T-cell (primary cell): ENCODE measurements around the gene G6PC3. TPM values are rescaled to one million over a fixed set of nuclear protein-coding genes. Genes with fewer than 3 reads are reported as not detected.
"Not testable (repeated sequence)": the region's sequence is repeated elsewhere in the genome, so short reads cannot be mapped to it uniquely, and the experiment has no call there.

Experiments
- ATAC-seq, 4 experiments: fragments of 200-7000 bp in 3 of 4; fragments of 150-1000 bp in 1 of 4; cut with Tn5 transposase; replicated peaks in 1 of 4; 1 replicate in 3 of 4; 2 replicates in 1 of 4; pipeline ENCODE4 v1.10.0; 2021; ENCODE audit warnings: moderate library complexity in 3 of 4, mild to moderate bottlenecking in 2 of 4, moderate number of reproducible peaks in 1 of 4
- CTCF ChIA-PET, 2 donors: fragments of 300-600 bp; sonication (Branson Sonifier 250); formaldehyde crosslinking; loops; one replicate each; lab custom pipeline; 2022; ENCODE audit warnings: antibody characterized with exemption in 2 of 2; lab: Charles Lee
- POLR2A ChIA-PET, 2 donors: fragments of 300-600 bp; sonication (Branson Sonifier 250); formaldehyde crosslinking; loops; one replicate each; lab custom pipeline; 2022; ENCODE audit warnings: antibody characterized with exemption in 2 of 2; lab: Charles Lee
- DNase-seq, 35 experiments: peaks; one replicate each; pipeline versions ENCODE4 v3.0.0 to v3.0.0-alpha.2; 2013 to 2023
- H3K27ac ChIP-seq: one replicate; pipeline ENCODE4 v1.5.1; 2013; ENCODE audit warnings: low read length
- H3K27me3 ChIP-seq, 2 experiments: replicated peaks in 1 of 2; 1 replicate in 1 of 2; 2 replicates in 1 of 2; pipeline versions ENCODE4 v1.6.1 to v1.7.0; 2013; ENCODE audit warnings: low read length in 1 of 2, mixed read lengths in 1 of 2; ENCODE audit not compliant: control insufficient read depth in 2 of 2, insufficient read depth in 2 of 2; ENCODE audit errors: extremely low read depth in 1 of 2
- H3K36me3 ChIP-seq, 2 donors: 1 replicate in 1 of 2; 2 replicates in 1 of 2; pipeline versions ENCODE4 v1.6.1 to v1.7.0; 2013; ENCODE audit warnings: low read length in 1 of 2; ENCODE audit not compliant: control insufficient read depth in 2 of 2, insufficient read depth in 1 of 2; ENCODE audit errors: extremely low read depth in 1 of 2
- H3K4me1 ChIP-seq, 2 experiments: 1 replicate in 1 of 2; 2 replicates in 1 of 2; pipeline versions ENCODE4 v1.6.1 to v1.7.0; 2013; ENCODE audit warnings: low read length in 2 of 2, mixed read lengths in 1 of 2; ENCODE audit not compliant: insufficient read depth in 2 of 2, control insufficient read depth in 1 of 2; ENCODE audit errors: extremely low read depth in 1 of 2
- H3K4me3 ChIP-seq, 2 donors: 1 replicate in 1 of 2; 2 replicates in 1 of 2; pipeline versions ENCODE4 v1.5.1 to v1.7.0; 2013; ENCODE audit warnings: mild to moderate bottlenecking in 2 of 2, low read length in 1 of 2, moderate library complexity in 1 of 2; ENCODE audit not compliant: control insufficient read depth in 1 of 2; ENCODE audit errors: extremely low read depth in 1 of 2
- H3K9me3 ChIP-seq: 2 replicates; pipeline ENCODE4 v1.7.0; 2013
- H3K27ac Mint-ChIP-seq, 2 donors: one replicate each; pipeline ENCODE4 v1.8.0; 2020 to 2021; ENCODE audit warnings: mild to moderate bottlenecking in 2 of 2, mixed read lengths in 2 of 2
- H3K27me3 Mint-ChIP-seq, 2 donors: one replicate each; pipeline ENCODE4 v1.8.0; 2021 to 2022; ENCODE audit warnings: mixed read lengths in 2 of 2
- H3K36me3 Mint-ChIP-seq: one replicate; pipeline ENCODE4 v1.8.0; 2021; ENCODE audit warnings: mixed read lengths
- H3K4me1 Mint-ChIP-seq, 3 donors: one replicate each; pipeline ENCODE4 v1.8.0; 2020 to 2022; ENCODE audit warnings: mixed read lengths in 3 of 3, mild to moderate bottlenecking in 1 of 3
- H3K4me3 Mint-ChIP-seq, 3 donors: one replicate each; pipeline ENCODE4 v1.8.0; 2020 to 2022; ENCODE audit warnings: mild to moderate bottlenecking in 3 of 3, mixed read lengths in 3 of 3, moderate library complexity in 3 of 3
- H3K9me3 Mint-ChIP-seq, 3 donors: one replicate each; pipeline ENCODE4 v1.8.0; 2020 to 2022; ENCODE audit warnings: mixed read lengths in 3 of 3
- WGBS: methylation state at CpG from one replicate; pipeline ENCODE4 v1.1.5; 2013; ENCODE audit warnings: missing lambda C conversion rate; ENCODE audit not compliant: insufficient coverage; 5-methylcytosine and 5-hydroxymethylcytosine counted together
- total RNA-seq, 35 experiments: library from RNA in 6 of 35; stranded (reverse) in 6 of 35; fragments of 120-200 nt in 1 of 35; gene quantifications; one replicate each; pipeline versions ENCODE4 v1.2.1 to v1.2.4 and lab custom pipeline; 2013 to 2026

Gene G6PC3
- total RNA-seq, 5 donors from 2014 or later (not counting 1 experiment from before 2014, with no cell fraction given) = 9.4 to 19.0 (median 16.2) TPM

GRCh38 chr17:44101858-44102257 lies 31.3 kb downstream of the G6PC3 start:
- ATAC-seq, H3K9me3 ChIP-seq, H3K9me3 Mint-ChIP-seq, H3K4me1 Mint-ChIP-seq, H3K36me3 Mint-ChIP-seq, H3K27ac ChIP-seq, DNase-seq, H3K27me3 ChIP-seq, H3K4me3 Mint-ChIP-seq, H3K4me1 ChIP-seq, H3K4me3 ChIP-seq, H3K27ac Mint-ChIP-seq, H3K27me3 Mint-ChIP-seq, POLR2A ChIA-PET: not testable (repeated sequence)
- peaks cover 0 to 18% of the 10 kb centered on the region in 2 donors for H3K36me3 ChIP-seq
- CTCF ChIA-PET = interaction anchor here in 1 of 2 donors (0.7 to 0.9 kb wide), 2 partner anchors 16 to 997 kb away, joined by 3 read pairs; no protein-coding TSS in a partner anchor
- 86% methylated on average over 1 of the region's 6 CpGs for WGBS

- Histone ChIP-seq H3K4me3 (no peak overlapping the region), H3K27ac (no peak overlapping the region), H3K9me3 (no peaks in the 10 kb centered on the region), H3K27me3 (no peaks in the 10 kb centered on the region), H3K4me1 (peaks cover 0 to 2% of the 10 kb centered on the region in 2 experiments), H3K36me3 (peaks cover 0 to 18% of the 10 kb centered on the region in 2 donors)
- no peaks in the 10 kb centered on the region for H3K27me3 Mint-ChIP-seq
- CTCF ChIA-PET = interaction anchor here in 1 of 2 donors (0.6 kb wide), 1 partner anchor 196 kb away, joined by 9 read pairs; no protein-coding TSS in a partner anchor
- H3K9me3 Mint-ChIP-seq = no peaks in the 10 kb centered on the region
- peaks cover 8% of the 10 kb centered on the region for H3K36me3 Mint-ChIP-seq
- DNase-seq = no peak
- peaks cover 5 to 10% (median 9%) of the 10 kb centered on the region in 3 donors for H3K4me1 Mint-ChIP-seq
- 94% methylated on average over 10 of the region's 16 CpGs for WGBS
- H3K27ac Mint-ChIP-seq = no peak overlapping the region
- POLR2A ChIA-PET = interaction anchor here (0.5 to 0.6 kb wide), 3 partner anchors 13 to 993 kb away, joined by 6 to 12 read pairs (median 9); no protein-coding TSS in a partner anchor
- ATAC-seq = no peak
- H3K4me3 Mint-ChIP-seq = no peak overlapping the region
Measured at GRCh38 chr17:44102849-44103622, 32.5 kb downstream of the G6PC3 start.

DNA sequence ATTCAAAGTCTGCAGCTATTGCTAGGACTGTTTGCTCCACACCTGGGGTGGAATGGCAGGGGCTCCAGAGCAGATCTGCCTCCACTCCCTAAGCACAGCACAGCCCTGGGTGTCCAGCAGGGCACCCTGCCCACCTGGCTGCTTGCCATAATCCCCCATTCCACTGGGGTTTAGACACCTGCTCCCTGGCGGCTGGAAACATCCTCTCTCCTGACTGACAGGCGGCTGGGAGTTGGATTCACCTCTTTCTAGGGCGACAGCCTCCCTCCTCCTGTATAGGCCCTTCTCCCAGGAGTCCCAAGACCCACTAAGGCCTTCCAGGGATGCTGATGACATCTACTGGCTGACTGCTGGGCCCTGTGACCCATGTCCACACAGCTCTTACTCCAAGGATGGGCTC lies 34.9 kb downstream of the G6PC3 start:
- POLR2A ChIA-PET = no interaction called here
- Mint-ChIP-seq H3K27me3 (no peaks in the 10 kb centered on the region), H3K4me3 (no peak overlapping the region), H3K4me1 (peaks cover 5 to 8% (median 5%) of the 10 kb centered on the region in 3 donors), H3K36me3 (peaks cover 12% of the 10 kb centered on the region), H3K27ac (no peak overlapping the region), H3K9me3 (no peaks in the 10 kb centered on the region)
- Histone ChIP-seq H3K4me3 (no peak overlapping the region), H3K36me3 (peaks cover 0 to 30% of the 10 kb centered on the region in 2 donors), H3K27ac (no peak overlapping the region), H3K9me3 (no peaks in the 10 kb centered on the region), H3K27me3 (no peaks in the 10 kb centered on the region), H3K4me1 (peaks cover 0 to 7% of the 10 kb centered on the region in 2 experiments)
- no CpG with 5 or more reads among the region's 3 CpGs for WGBS
- CTCF ChIA-PET = interaction anchor here in 1 of 2 donors (0.6 to 0.7 kb wide), 2 partner anchors 16 to 83 kb away, joined by 3 read pairs; no protein-coding TSS in a partner anchor
- DNase-seq (no peak), ATAC-seq (no peak)

DNA sequence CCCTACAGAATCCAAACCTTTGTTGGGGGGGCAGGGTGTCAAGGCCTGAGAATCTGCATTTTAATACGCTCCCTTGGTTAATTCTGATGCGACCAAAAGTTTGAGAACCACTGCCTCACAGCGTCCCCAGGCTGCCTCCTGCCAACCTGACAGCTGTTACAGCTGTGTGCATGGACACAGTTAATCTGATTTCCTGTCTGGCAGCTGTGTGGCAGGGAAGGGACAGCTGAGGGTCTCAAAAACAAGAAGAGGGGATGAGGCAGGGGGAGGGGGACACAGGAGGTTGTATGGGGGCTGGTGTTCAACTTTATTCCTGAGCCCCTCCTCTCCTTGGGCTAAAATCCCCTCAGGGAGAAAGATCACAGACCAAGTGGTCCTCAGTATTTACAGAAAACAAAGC lies 35.4 kb downstream of the G6PC3 start:
- WGBS = 28% methylated on average over 2 of the region's 3 CpGs
- Histone ChIP-seq H3K27ac (no peak overlapping the region), H3K4me1 (peaks cover 0 to 11% of the 10 kb centered on the region in 2 experiments), H3K27me3 (no peaks in the 10 kb centered on the region), H3K4me3 (no peak overlapping the region), H3K36me3 (peaks cover 0 to 30% of the 10 kb centered on the region in 2 donors), H3K9me3 (no peaks in the 10 kb centered on the region)
- no peak overlapping the region for H3K27ac Mint-ChIP-seq
- H3K4me3 Mint-ChIP-seq = no peak overlapping the region
- ATAC-seq (no peak), DNase-seq (no peak)
- H3K4me1 Mint-ChIP-seq = peaks cover 5 to 12% (median 6%) of the 10 kb centered on the region in 3 donors
- H3K27me3 Mint-ChIP-seq = no peaks in the 10 kb centered on the region
- peaks cover 12% of the 10 kb centered on the region for H3K36me3 Mint-ChIP-seq
- ChIA-PET POLR2A (no interaction called here), CTCF (no interaction called here)
- H3K9me3 Mint-ChIP-seq = no peaks in the 10 kb centered on the region

DNA sequence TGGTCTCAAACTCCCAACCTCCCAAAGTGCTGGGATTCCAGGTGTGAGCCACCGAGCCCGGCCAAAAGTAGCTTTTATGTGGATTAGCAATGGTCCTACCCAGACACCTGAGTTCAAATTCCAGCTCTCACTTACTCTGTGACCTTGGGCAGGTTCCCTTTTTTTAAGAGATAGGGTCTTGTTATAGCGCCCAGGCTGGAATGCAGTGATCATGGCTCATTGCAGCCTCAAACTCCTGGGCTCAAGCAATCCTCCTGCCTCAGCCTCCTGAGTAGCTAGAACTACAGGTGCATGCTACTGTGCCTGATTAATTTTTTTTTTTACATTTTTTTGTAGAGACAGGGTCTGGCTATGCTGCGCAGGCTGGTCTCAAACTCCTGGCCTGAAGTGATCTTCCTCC lies 36.3 kb downstream of the G6PC3 start:
- Mint-ChIP-seq H3K9me3 (no peaks in the 10 kb centered on the region), H3K27ac (no peak overlapping the region), H3K36me3 (peaks cover 12% of the 10 kb centered on the region), H3K4me1 (peaks cover 10 to 20% (median 14%) of the 10 kb centered on the region in 3 donors), H3K4me3 (no peak overlapping the region), H3K27me3 (no peaks in the 10 kb centered on the region)
- H3K4me3 ChIP-seq = no peak overlapping the region
- H3K4me1 ChIP-seq = peaks cover 3 to 20% of the 10 kb centered on the region in 2 experiments
- no peak overlapping the region for H3K27ac ChIP-seq
- WGBS = 100% methylated on average over 4 of the region's 4 CpGs
- peaks cover 0 to 30% of the 10 kb centered on the region in 2 donors for H3K36me3 ChIP-seq
- DNase-seq = no peak
- no peaks in the 10 kb centered on the region for H3K27me3 ChIP-seq
- H3K9me3 ChIP-seq = no peaks in the 10 kb centered on the region
- CTCF ChIA-PET = interaction anchor here in 1 of 2 donors (0.7 kb wide), 1 partner anchor 17 kb away, joined by 3 read pairs; the partner anchor contains the start of gene HDAC5
- POLR2A ChIA-PET = no interaction called here
- ATAC-seq = no peak

DNA sequence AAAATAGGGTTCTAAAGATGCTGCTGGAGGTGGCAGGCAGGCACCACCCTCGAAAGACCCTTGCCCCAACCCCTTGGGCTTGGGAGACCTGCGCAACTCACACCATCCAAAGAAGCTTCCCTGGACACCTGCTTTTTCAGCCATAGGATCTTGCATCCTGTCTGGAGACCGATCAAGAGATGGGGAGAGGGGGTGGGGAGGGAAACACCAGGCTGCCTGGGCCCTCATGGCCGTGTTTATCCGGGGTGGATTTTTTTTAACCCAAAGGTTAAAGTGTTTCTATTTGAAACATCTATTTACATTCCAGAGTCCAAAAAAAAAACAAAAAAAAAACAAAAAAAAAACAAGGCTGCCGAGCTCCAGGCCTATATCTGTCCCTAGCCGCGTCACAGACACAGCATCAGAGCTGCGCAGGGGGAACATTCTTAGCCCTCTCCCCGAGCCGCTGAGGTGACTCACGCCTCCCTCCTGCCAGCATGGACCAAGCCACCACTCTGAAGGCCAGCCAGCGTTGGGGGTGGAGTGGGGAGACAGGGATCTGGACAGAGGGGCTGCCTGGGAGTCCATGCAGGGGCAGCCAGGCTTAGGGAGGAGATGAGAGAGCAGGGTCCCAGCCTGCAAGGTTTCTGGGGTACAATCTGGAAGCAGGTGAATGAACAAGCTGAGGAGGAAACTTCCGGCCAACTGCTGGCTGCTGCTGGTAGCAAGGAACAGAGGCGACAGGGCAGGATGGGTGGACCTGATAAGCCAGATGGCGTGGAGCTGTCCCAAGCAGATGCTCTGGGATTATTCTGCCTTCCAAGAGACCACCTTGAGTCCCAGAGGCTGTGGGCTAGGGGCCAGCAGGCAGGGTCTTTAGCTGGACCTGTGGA lies 38.1 kb downstream of the G6PC3 start:
- Mint-ChIP-seq H3K9me3 (no peaks in the 10 kb centered on the region), H3K27ac (no peak overlapping the region), H3K4me1 (peaks cover 24 to 34% (median 31%) of the 10 kb centered on the region in 3 donors), H3K36me3 (peaks cover 7% of the 10 kb centered on the region), H3K4me3 (no peak overlapping the region), H3K27me3 (no peaks in the 10 kb centered on the region)
- H3K36me3 ChIP-seq = peaks cover 0 to 27% of the 10 kb centered on the region in 2 donors
- no peak overlapping the region for H3K4me3 ChIP-seq
- no peak overlapping the region for H3K27ac ChIP-seq
- ChIA-PET POLR2A (interaction anchor here in 1 of 2 donors (1.4 kb wide), 1 partner anchor 9 kb away, joined by 8 read pairs; no protein-coding TSS in a partner anchor), CTCF (interaction anchor here in 1 of 2 donors (0.6 kb wide), 1 partner anchor 191 kb away, joined by 3 read pairs; no protein-coding TSS in a partner anchor)
- H3K4me1 ChIP-seq = peaks cover 6 to 37% of the 10 kb centered on the region in 2 experiments
- ATAC-seq (no peak), DNase-seq (no peak)
- H3K27me3 ChIP-seq = no peaks in the 10 kb centered on the region
- no peaks in the 10 kb centered on the region for H3K9me3 ChIP-seq
- 95% methylated on average over 9 of the region's 16 CpGs for WGBS
